HepG2 (cell line): Measurements from ENCODE around the gene RHBDL3. TPM values are rescaled to one million over a fixed set of nuclear protein-coding genes. Genes with fewer than 3 reads are reported as not detected.

ENCODE experiments used
- ATAC-seq: fragments of 200-7000 bp; cut with Tn5 transposase; 3 replicates; pipeline ENCODE4 v1.9.1; 2020; ENCODE audit warnings: mild to moderate bottlenecking, moderate library complexity
- BruUV-seq: library from RNA; stranded (reverse); fragments of 400-500 nt; replicated peaks from 2 replicates; lab custom pipeline; 2021; lab: Mats Ljungman, UMichigan
- CTCF ChIA-PET: fragments of 300-600 bp; formaldehyde crosslinking; extraction: SDS; loops from one replicate; lab custom pipeline; 2021; ENCODE audit warnings: low total read pairs, inconsistent platforms, low intra/inter-chr PET ratio; lab: Yijun Ruan, JAX
- POLR2A ChIA-PET: fragments of 350-600 bp; sonication (Branson Sonifier 250); formaldehyde crosslinking; loops from one replicate; lab custom pipeline; 2020; ENCODE audit warnings: antibody characterized with exemption, inconsistent platforms; lab: Yijun Ruan, JAX
- DNase-seq: peaks from one replicate; pipeline ENCODE4 v3.0.0-alpha.2; 2015; ENCODE audit warnings: low spot score
- FAIRE-seq: peaks from 3 replicates; lab custom pipeline; 2011; peaks lifted over from hg19 to GRCh38; lab: Jason Lieb, UNC
- H2AFZ ChIP-seq: one replicate; pipeline ENCODE4 v1.6.1; 2011; ENCODE audit warnings: low read length, inconsistent platforms
- H3K27ac ChIP-seq: fragments of 300-600 bp; 3 replicates; pipeline ENCODE4 v1.8.0; 2011; ENCODE audit warnings: mixed run types, mild to moderate bottlenecking, mixed read lengths, low read length, inconsistent platforms; ENCODE audit not compliant: insufficient read depth; ENCODE audit errors: extremely low read length
- H3K27me3 ChIP-seq, 2 experiments: fragments of 200-600 bp in 1 of 2; 2 replicates in 1 of 2; 3 replicates in 1 of 2; pipeline versions ENCODE4 v1.6.0 to v1.8.0; 2011; ENCODE audit warnings: low read length in 2 of 2, mild to moderate bottlenecking in 2 of 2, moderate library complexity in 2 of 2, inconsistent platforms in 1 of 2; ENCODE audit not compliant: insufficient read depth in 2 of 2, control insufficient read depth in 1 of 2
- H3K36me3 ChIP-seq, 2 experiments: fragments of 200-600 bp in 1 of 2; replicated peaks in 1 of 2; 2 replicates in 1 of 2; 3 replicates in 1 of 2; pipeline versions ENCODE4 v1.5.1 to v1.8.0; 2011; ENCODE audit warnings: low read length in 2 of 2, inconsistent platforms in 1 of 2; ENCODE audit not compliant: insufficient read depth in 2 of 2, control insufficient read depth in 1 of 2
- H3K4me1 ChIP-seq: 2 replicates; pipeline ENCODE4 v1.5.1; 2012; ENCODE audit warnings: low read length, inconsistent platforms; ENCODE audit not compliant: insufficient read depth
- H3K4me2 ChIP-seq: 2 replicates; pipeline ENCODE4 v1.6.0; 2011; ENCODE audit warnings: low read depth, low read length, inconsistent platforms
- H3K4me3 ChIP-seq, 3 experiments: fragments of 200-600 bp in 1 of 3; sonication (generic), shearing (Covaris generic) in 1 of 3; replicated peaks in 1 of 3; 2 replicates each; pipeline ENCODE4 v1.5.1; 2011 to 2016; ENCODE audit warnings: low read length in 3 of 3, inconsistent platforms in 2 of 3, low read depth in 2 of 3, mild to moderate bottlenecking in 2 of 3, control low read depth in 1 of 3, mixed read lengths in 1 of 3; ENCODE audit not compliant: insufficient read depth in 1 of 3
- H3K79me2 ChIP-seq: one replicate; pipeline ENCODE4 v1.6.1; 2011; ENCODE audit warnings: low read length, inconsistent platforms; ENCODE audit not compliant: insufficient read depth
- H3K9ac ChIP-seq: 2 replicates; pipeline ENCODE4 v1.6.0; 2011; ENCODE audit warnings: mild to moderate bottlenecking, low read depth, low read length, inconsistent platforms; ENCODE audit not compliant: insufficient read depth
- H3K9me3 ChIP-seq: 2 replicates; pipeline ENCODE4 v1.5.1; 2012; ENCODE audit warnings: mild to moderate bottlenecking, low read length
- H4K20me1 ChIP-seq: 2 replicates; pipeline ENCODE4 v1.6.0; 2011; ENCODE audit warnings: inconsistent platforms, mild to moderate bottlenecking, low read length, moderate library complexity; ENCODE audit not compliant: insufficient read depth
- CHD2 ChIP-seq: IDR thresholded peaks from 2 replicates; pipeline ENCODE4 v1.6.1; 2011; ENCODE audit warnings: low read depth, low read length, improper control_type of control experiment
- HMGA1 ChIP-seq: sonication (generic); formaldehyde crosslinking; conservative IDR thresholded peaks from 2 replicates; pipeline ENCODE4 v1.4.0; 2020; ENCODE audit warnings: missing genetic modification reagents
- NR3C1 ChIP-seq: sonication (generic); formaldehyde crosslinking; IDR thresholded peaks from 2 replicates; pipeline ENCODE4 v1.4.0; 2020; ENCODE audit warnings: missing genetic modification reagents
- PTBP1 ChIP-seq: fragments of 200-400 bp; formaldehyde crosslinking; IDR thresholded peaks from 2 replicates; pipeline ENCODE4 v1.6.1; 2018; ENCODE audit warnings: low read length, low read depth; ENCODE audit not compliant: poor library complexity, severe bottlenecking
- RERE ChIP-seq: IDR thresholded peaks from 2 replicates; pipeline ENCODE4 v1.6.1; 2016; ENCODE audit warnings: low read depth, missing genetic modification reagents, missing compliant biosample characterization
- REST ChIP-seq, 2 experiments: IDR thresholded peaks; 2 replicates each; pipeline ENCODE4 v1.6.1; 2011 to 2012; ENCODE audit warnings: low read length in 2 of 2, borderline replicate concordance in 1 of 2, low read depth in 1 of 2, mild to moderate bottlenecking in 1 of 2, moderate library complexity in 1 of 2
- RNF2 ChIP-seq: fragments of 450-650 bp; conservative IDR thresholded peaks from 2 replicates; pipeline ENCODE4 v1.6.1; 2016; ENCODE audit warnings: low read depth
- ZBTB39 ChIP-seq: sonication (generic); formaldehyde crosslinking; IDR thresholded peaks from 2 replicates; pipeline ENCODE4 v1.5.0; 2020; ENCODE audit warnings: missing genetic modification reagents
- ZNF180 ChIP-seq: sonication (generic); formaldehyde crosslinking; IDR thresholded peaks from 2 replicates; pipeline ENCODE4 v1.4.0; 2020; ENCODE audit warnings: low read depth, missing genetic modification reagents, borderline replicate concordance
- ZNF383 ChIP-seq: sonication (generic); formaldehyde crosslinking; IDR thresholded peaks from 2 replicates; pipeline ENCODE4 v1.4.0; 2020; ENCODE audit warnings: missing genetic modification reagents, mild to moderate bottlenecking, borderline replicate concordance
- ZNF446 ChIP-seq: sonication (generic); formaldehyde crosslinking; IDR thresholded peaks from 2 replicates; pipeline ENCODE4 v1.5.0; 2020; ENCODE audit warnings: mild to moderate bottlenecking, missing genetic modification reagents
- ZSCAN25 ChIP-seq: sonication (generic); formaldehyde crosslinking; IDR thresholded peaks from 2 replicates; pipeline ENCODE4 v1.8.0; 2022; ENCODE audit warnings: mild to moderate bottlenecking, missing genetic modification reagents
- ZSCAN9 ChIP-seq: IDR thresholded peaks from 2 replicates; pipeline ENCODE4 v1.6.1; 2016; ENCODE audit warnings: borderline replicate concordance
- WGBS: methylation state at CpG from one replicate; pipeline ENCODE4 v1.1.6; 2017; ENCODE audit warnings: low lambda C conversion rate; 5-methylcytosine and 5-hydroxymethylcytosine counted together
- in situ Hi-C: cut with HindIII; loops from 2 replicates; pipeline ENCODE4 v1.10.0; 2017; ENCODE audit warnings: low pct_unique_long_range_greater_than_20kb; ENCODE audit not compliant: extremely low pct_ligation_motif_present
- intact Hi-C: fragments of 100-400 bp; cut with micrococcal nuclease; formaldehyde crosslinking; loops from one replicate; pipeline ENCODE4 v1.10.0; 2022; ENCODE audit not compliant: unreplicated experiment
- polyA plus RNA-seq, 8 experiments: library from polyadenylated mRNA; depleted of rRNA in 3 of 8; stranded (reverse) in 7 of 8; unstranded in 1 of 8; fragments of >200 nt; fragmentation: Illumina TruSeq in 4 of 8; extraction: Trizol in 4 of 8; gene quantifications; 2 replicates each; pipeline versions ENCODE4 v1.2.1 to v1.2.3, GENCODE V29; 2011 to 2016; ENCODE audit warnings: low read depth in 4 of 8, missing spikeins in 1 of 8, mixed read lengths in 1 of 8; ENCODE audit not compliant: insufficient read depth in 1 of 8
- total RNA-seq, 5 experiments: library from RNA; depleted of rRNA; stranded (reverse); fragments of >200 nt; fragmentation: Illumina TruSeq; extraction: Trizol; gene quantifications; 2 replicates each; pipeline ENCODE4 v1.2.3, GENCODE V29; 2016; ENCODE audit warnings: low read depth in 1 of 5

Gene RHBDL3
- total and polyA plus RNA-seq, 2 of the 13 experiments (the other 11 are each of a cell fraction or from before 2014, with no cell fraction given) = 0.09 TPM; not detected in 1

- BruUV-seq = no TSS peak
- DNase-seq = no peak
- ATAC-seq = no peak
- Histone ChIP-seq H3K27me3 (no peaks in the 10 kb centered on the region), H3K9me3 (no peaks in the 10 kb centered on the region), H3K4me1 (peaks cover under 1% of the 10 kb centered on the region; the same call in 1 of the 2 replicates), H3K4me3 (no peak overlapping the region), H3K27ac (no peak overlapping the region), H3K4me2 (no peak overlapping the region), H4K20me1 (no peaks in the 10 kb centered on the region), H3K9ac (no peak overlapping the region), H3K79me2 (no peaks in the 10 kb centered on the region), H3K36me3 (peaks cover 5 to 23% of the 10 kb centered on the region in 2 experiments; a peak in 4 of 5 replicates), H2AFZ (no peak overlapping the region)
- 93% methylated on average over 4 of the region's 4 CpGs for WGBS
- no peak for FAIRE-seq
- ChIA-PET CTCF (no interaction called here), POLR2A (no interaction called here)
- in situ Hi-C loops (no loop called here), intact Hi-C loops (no loop called here)
- TF ChIP-seq CHD2 = no peak
- no peak for TF ChIP-seq ZNF383 (CRISPR knock-in tag)
- no peak for TF ChIP-seq ZNF446 (CRISPR knock-in tag)
- TF ChIP-seq HMGA1 (CRISPR knock-in tag) = no peak
- no peak for TF ChIP-seq ZNF180 (CRISPR knock-in tag)
- no peak for TF ChIP-seq ZSCAN25 (CRISPR knock-in tag)
- no peak for TF ChIP-seq NR3C1 (CRISPR knock-in tag)
- TF ChIP-seq REST (IDR thresholded peaks at IDR 0.05; ENCODE audit: borderline replicate concordance in 1 of 2, low read depth in 1 of 2, low read length in 2 of 2) = no peak
- TF ChIP-seq ZSCAN9 = no peak
- no peak for TF ChIP-seq RERE (CRISPR knock-in tag)
- no peak for TF ChIP-seq ZBTB39 (CRISPR knock-in tag)
- no peak for TF ChIP-seq PTBP1
- TF ChIP-seq RNF2 = no peak
Observed at GRCh38 chr17:32335687-32336086, 70.1 kb downstream of the RHBDL3 start.
